ENCODE results near the gene BRINP3. TPM values are rescaled to one million over a fixed set of nuclear protein-coding genes. Genes with fewer than 3 reads are reported as not detected.
"Not testable (repeated sequence)": the region's sequence is repeated elsewhere in the genome, so short reads cannot be mapped to it uniquely, and the experiment has no call there.

Gene BRINP3
- total RNA-seq (1 to 10 TPM; 2.0 to 2.2 TPM), polyA plus RNA-seq (ENCODE audit: insufficient read depth, low read depth, low replicate concordance) (10.6 TPM)
- long read RNA-seq, donor 1 = 0 reads
- long read RNA-seq, donor 2 = 0 reads

GRCh38 chr1:190477762-190478148 lies at the start of gene BRINP3:
Gene BRINP3 (minus strand): TSS chr1:190477864.
- TF ChIP-seq POLR2A (IDR thresholded peaks at IDR 0.05) (no peak), CTCF (IDR thresholded peaks at IDR 0.05) (no peak)
- 1 to 2% methylated on average over 3 to 4 of the region's 4 CpGs for WGBS, 2 donors
- intact Hi-C loops (cut with DNase I; ENCODE audit: low total_unique reads) = no loop called here

GRCh38 chr1:190511554-190511953 lies 33.9 kb upstream of the BRINP3 start:
- Histone ChIP-seq H3K4me3 (no peak overlapping the region), H3K9me3 (no peaks in the 10 kb centered on the region), H3K27me3 (no peaks in the 10 kb centered on the region), H3K36me3 (ENCODE audit: low read depth, missing control alignments) (no peaks in the 10 kb centered on the region), H3K27ac (no peak overlapping the region), H3K4me1 (no peaks in the 10 kb centered on the region)
- DNase-seq = no peak
- 88 to 97% methylated on average over 2 of the region's 2 CpGs for WGBS, 2 donors
- no peak for TF ChIP-seq CTCF (IDR thresholded peaks at IDR 0.05)
- TF ChIP-seq POLR2A (IDR thresholded peaks at IDR 0.05) = no peak
- intact Hi-C loops (cut with DNase I; ENCODE audit: low total_unique reads) = no loop called here

More at GRCh38 chr1:190477762-190478148, at the start of gene BRINP3:
- Histone ChIP-seq H3K4me3 (peak within 1 kb of the TSS in 1 of 2 donors; percentile 2), H3K9me3 (no peaks in the 10 kb centered on the region), H3K27me3 (no peaks in the 10 kb centered on the region), H3K4me1 (no peaks in the 10 kb centered on the region), H3K27ac (no peak within 1 kb of the TSS), H3K36me3 (ENCODE audit: low read depth, missing control alignments) (no peaks in the 10 kb centered on the region)
- no peak for DNase-seq

GRCh38 chr1:190507357-190507756 lies 29.7 kb upstream of the BRINP3 start:
- intact Hi-C loops (cut with DNase I; ENCODE audit: low total_unique reads) = no loop called here
- WGBS, 2 donors = 62 to 63% methylated on average over 1 of the region's 1 CpG

GRCh38 chr1:190504539-190504938 lies 26.9 kb upstream of the BRINP3 start:
- intact Hi-C loops (cut with DNase I; ENCODE audit: low total_unique reads); H3K4me3 ChIP-seq; H3K27ac ChIP-seq; DNase-seq; H3K36me3 ChIP-seq (ENCODE audit: low read depth, missing control alignments); H3K4me1 ChIP-seq; H3K27me3 ChIP-seq; H3K9me3 ChIP-seq: not testable (repeated sequence)
- WGBS, 2 donors = 89 to 93% methylated on average over 3 of the region's 3 CpGs

More at GRCh38 chr1:190507357-190507756, 29.7 kb upstream of the BRINP3 start:
- H3K9me3 ChIP-seq = no peaks in the 10 kb centered on the region
- no peaks in the 10 kb centered on the region for H3K4me1 ChIP-seq
- H3K27me3 ChIP-seq = no peaks in the 10 kb centered on the region
- no peak overlapping the region for H3K27ac ChIP-seq
- TF ChIP-seq POLR2A (IDR thresholded peaks at IDR 0.05) (no peak), CTCF (IDR thresholded peaks at IDR 0.05) (no peak)
- DNase-seq = no peak
- H3K36me3 ChIP-seq (ENCODE audit: low read depth, missing control alignments) = no peaks in the 10 kb centered on the region
- no peak overlapping the region for H3K4me3 ChIP-seq

GRCh38 chr1:190497565-190497964 lies 19.9 kb upstream of the BRINP3 start:
- intact Hi-C loops (cut with DNase I; ENCODE audit: low total_unique reads) = no loop called here
- Histone ChIP-seq H3K9me3 (no peaks in the 10 kb centered on the region), H3K4me3 (no peak overlapping the region), H3K36me3 (ENCODE audit: low read depth, missing control alignments) (no peaks in the 10 kb centered on the region), H3K4me1 (no peaks in the 10 kb centered on the region), H3K27ac (no peak overlapping the region), H3K27me3 (no peaks in the 10 kb centered on the region)
- TF ChIP-seq CTCF (IDR thresholded peaks at IDR 0.05) (no peak), POLR2A (IDR thresholded peaks at IDR 0.05) (no peak)
- DNase-seq = no peak
